ENCODE data around the gene MARS1.

DNA sequence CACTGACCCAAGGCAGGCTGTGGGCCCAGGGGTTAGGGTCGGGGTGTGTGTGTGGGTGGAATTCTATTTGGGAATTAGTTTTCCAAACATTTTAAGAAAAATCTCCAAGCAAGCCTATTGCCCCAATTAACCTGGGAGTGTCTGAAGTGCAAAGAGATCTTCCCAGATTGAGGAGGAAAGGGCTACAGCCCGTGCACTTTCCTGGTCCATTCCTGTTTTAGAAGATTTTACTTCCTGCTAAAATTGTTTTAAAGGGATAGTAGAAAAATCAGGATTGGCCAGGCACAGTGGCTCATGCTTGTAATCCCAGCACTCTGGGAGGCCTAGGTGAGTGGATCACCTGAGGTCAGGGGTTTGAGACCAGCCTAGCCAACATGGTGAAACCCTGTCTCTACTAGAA is 53.8 kb downstream of the MARS1 start:
- TF ChIP-seq POLR2AphosphoS5 (IDR thresholded peaks at IDR 0.05; ENCODE audit: low read depth), result no peak
- TF ChIP-seq, protein P1, sequence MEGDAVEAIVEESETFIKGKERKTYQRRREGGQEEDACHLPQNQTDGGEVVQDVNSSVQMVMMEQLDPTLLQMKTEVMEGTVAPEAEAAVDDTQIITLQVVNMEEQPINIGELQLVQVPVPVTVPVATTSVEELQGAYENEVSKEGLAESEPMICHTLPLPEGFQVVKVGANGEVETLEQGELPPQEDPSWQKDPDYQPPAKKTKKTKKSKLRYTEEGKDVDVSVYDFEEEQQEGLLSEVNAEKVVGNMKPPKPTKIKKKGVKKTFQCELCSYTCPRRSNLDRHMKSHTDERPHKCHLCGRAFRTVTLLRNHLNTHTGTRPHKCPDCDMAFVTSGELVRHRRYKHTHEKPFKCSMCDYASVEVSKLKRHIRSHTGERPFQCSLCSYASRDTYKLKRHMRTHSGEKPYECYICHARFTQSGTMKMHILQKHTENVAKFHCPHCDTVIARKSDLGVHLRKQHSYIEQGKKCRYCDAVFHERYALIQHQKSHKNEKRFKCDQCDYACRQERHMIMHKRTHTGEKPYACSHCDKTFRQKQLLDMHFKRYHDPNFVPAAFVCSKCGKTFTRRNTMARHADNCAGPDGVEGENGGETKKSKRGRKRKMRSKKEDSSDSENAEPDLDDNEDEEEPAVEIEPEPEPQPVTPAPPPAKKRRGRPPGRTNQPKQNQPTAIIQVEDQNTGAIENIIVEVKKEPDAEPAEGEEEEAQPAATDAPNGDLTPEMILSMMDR (IDR thresholded peaks at IDR 0.05; ENCODE audit: insufficient read depth, low read length), result no peak
- TF ChIP-seq GABPA (IDR thresholded peaks at IDR 0.05; ENCODE audit: low read depth), result no peak
- TF ChIP-seq, protein P2, sequence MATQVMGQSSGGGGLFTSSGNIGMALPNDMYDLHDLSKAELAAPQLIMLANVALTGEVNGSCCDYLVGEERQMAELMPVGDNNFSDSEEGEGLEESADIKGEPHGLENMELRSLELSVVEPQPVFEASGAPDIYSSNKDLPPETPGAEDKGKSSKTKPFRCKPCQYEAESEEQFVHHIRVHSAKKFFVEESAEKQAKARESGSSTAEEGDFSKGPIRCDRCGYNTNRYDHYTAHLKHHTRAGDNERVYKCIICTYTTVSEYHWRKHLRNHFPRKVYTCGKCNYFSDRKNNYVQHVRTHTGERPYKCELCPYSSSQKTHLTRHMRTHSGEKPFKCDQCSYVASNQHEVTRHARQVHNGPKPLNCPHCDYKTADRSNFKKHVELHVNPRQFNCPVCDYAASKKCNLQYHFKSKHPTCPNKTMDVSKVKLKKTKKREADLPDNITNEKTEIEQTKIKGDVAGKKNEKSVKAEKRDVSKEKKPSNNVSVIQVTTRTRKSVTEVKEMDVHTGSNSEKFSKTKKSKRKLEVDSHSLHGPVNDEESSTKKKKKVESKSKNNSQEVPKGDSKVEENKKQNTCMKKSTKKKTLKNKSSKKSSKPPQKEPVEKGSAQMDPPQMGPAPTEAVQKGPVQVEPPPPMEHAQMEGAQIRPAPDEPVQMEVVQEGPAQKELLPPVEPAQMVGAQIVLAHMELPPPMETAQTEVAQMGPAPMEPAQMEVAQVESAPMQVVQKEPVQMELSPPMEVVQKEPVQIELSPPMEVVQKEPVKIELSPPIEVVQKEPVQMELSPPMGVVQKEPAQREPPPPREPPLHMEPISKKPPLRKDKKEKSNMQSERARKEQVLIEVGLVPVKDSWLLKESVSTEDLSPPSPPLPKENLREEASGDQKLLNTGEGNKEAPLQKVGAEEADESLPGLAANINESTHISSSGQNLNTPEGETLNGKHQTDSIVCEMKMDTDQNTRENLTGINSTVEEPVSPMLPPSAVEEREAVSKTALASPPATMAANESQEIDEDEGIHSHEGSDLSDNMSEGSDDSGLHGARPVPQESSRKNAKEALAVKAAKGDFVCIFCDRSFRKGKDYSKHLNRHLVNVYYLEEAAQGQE (IDR thresholded peaks at IDR 0.05; ENCODE audit: insufficient replicate concordance, low read depth), result no peak
- TF ChIP-seq SPI1 (IDR thresholded peaks at IDR 0.05; ENCODE audit: borderline replicate concordance, low read depth), result no peak

Data from HL-60 (cell line).